Astrocyte (in vitro differentiated cells and primary cell): ENCODE data around the gene STAU1.

Experiments
- EZH2 ChIP-seq: IDR thresholded peaks from 2 replicates; pipeline ENCODE4 v1.6.1; 2012; ENCODE audit warnings: mild to moderate bottlenecking, low read length, inconsistent platforms; ENCODE audit not compliant: insufficient read depth
- TF ChIP-seq, protein P1 (sequence below): IDR thresholded peaks from 2 replicates; pipeline ENCODE4 v1.5.1; 2011; ENCODE audit warnings: low read depth, mild to moderate bottlenecking, inconsistent platforms, low read length, moderate library complexity; ENCODE audit not compliant: insufficient read depth

DNA sequence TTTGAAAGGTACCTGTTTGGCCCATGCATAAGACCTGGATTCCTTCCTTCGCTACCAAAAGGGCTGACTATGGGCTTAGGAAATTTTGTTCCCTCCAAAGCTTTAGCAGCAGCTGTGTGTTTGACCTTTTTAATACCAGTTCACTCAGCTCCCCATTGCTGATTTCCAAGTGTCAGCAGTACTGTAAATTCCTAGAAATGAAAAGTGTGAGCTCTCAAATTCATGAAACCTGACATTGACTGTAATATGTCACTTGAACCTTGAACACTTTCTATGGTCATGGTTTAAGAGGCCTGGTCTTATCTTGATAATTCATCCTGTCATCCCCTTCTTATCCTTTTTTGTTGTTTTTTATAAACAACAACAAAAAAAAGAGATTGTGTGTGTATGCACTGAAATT, 31.7 kb downstream of the STAU1 start:
- no peak for TF ChIP-seq EZH2
- TF ChIP-seq, protein P1, sequence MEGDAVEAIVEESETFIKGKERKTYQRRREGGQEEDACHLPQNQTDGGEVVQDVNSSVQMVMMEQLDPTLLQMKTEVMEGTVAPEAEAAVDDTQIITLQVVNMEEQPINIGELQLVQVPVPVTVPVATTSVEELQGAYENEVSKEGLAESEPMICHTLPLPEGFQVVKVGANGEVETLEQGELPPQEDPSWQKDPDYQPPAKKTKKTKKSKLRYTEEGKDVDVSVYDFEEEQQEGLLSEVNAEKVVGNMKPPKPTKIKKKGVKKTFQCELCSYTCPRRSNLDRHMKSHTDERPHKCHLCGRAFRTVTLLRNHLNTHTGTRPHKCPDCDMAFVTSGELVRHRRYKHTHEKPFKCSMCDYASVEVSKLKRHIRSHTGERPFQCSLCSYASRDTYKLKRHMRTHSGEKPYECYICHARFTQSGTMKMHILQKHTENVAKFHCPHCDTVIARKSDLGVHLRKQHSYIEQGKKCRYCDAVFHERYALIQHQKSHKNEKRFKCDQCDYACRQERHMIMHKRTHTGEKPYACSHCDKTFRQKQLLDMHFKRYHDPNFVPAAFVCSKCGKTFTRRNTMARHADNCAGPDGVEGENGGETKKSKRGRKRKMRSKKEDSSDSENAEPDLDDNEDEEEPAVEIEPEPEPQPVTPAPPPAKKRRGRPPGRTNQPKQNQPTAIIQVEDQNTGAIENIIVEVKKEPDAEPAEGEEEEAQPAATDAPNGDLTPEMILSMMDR, result no peak
